HG03095 (cell line): ENCODE results near the gene MEIS3.

Experiments used
- ATAC-seq: cut with Tn5 transposase; IDR thresholded peaks from one replicate; pipeline ENCODE4 v1.9.1; 2021; ENCODE audit warnings: moderate library complexity; ENCODE audit not compliant: unreplicated experiment

The MEIS3 gene

GRCh38 chr19:47419030-47419783 is at the start of gene MEIS3:
MEIS3 (minus strand) TSS chr19:47419527; CDS start chr19:47419081, 446 bp downstream.
- ATAC-seq = no peak

- ATAC-seq = no peak
Measured at GRCh38 chr19:47467914-47468313, 48.6 kb upstream of the MEIS3 start.

- ATAC-seq = no peak
Measured at GRCh38 chr19:47465957-47466356, 46.6 kb upstream of the MEIS3 start.

GRCh38 chr19:47464675-47465419 is 45.5 kb upstream of the MEIS3 start:
- no peak for ATAC-seq

GRCh38 chr19:47461876-47462275 is 42.5 kb upstream of the MEIS3 start:
- ATAC-seq = no peak

GRCh38 chr19:47459477-47459876 is 40.1 kb upstream of the MEIS3 start:
- no peak for ATAC-seq

- no peak for ATAC-seq
Measured at GRCh38 chr19:47458672-47459071, 39.3 kb upstream of the MEIS3 start.

GRCh38 chr19:47456721-47457474 is 37.6 kb upstream of the MEIS3 start:
- ATAC-seq = no peak

GRCh38 chr19:47450478-47450877 is 31.2 kb upstream of the MEIS3 start:
- no peak for ATAC-seq

- no peak for ATAC-seq
Measured at GRCh38 chr19:47448360-47448727, 29.0 kb upstream of the MEIS3 start.

- ATAC-seq = no peak
Measured at GRCh38 chr19:47447470-47448359, 28.4 kb upstream of the MEIS3 start.

- ATAC-seq = no peak
Measured at GRCh38 chr19:47446534-47447469, 27.5 kb upstream of the MEIS3 start.

- ATAC-seq = no peak
Measured at GRCh38 chr19:47445937-47446402, 26.6 kb upstream of the MEIS3 start.

- ATAC-seq = no peak
Measured at GRCh38 chr19:47445527-47445926, 26.2 kb upstream of the MEIS3 start.

- no peak for ATAC-seq
Measured at GRCh38 chr19:47444388-47444821, 25.1 kb upstream of the MEIS3 start.

- ATAC-seq = no peak
Measured at GRCh38 chr19:47443331-47443730, 24.0 kb upstream of the MEIS3 start.

GRCh38 chr19:47438793-47439220 is 19.5 kb upstream of the MEIS3 start:
- ATAC-seq = no peak

- ATAC-seq = no peak
Measured at GRCh38 chr19:47437500-47437899, 18.2 kb upstream of the MEIS3 start.

GRCh38 chr19:47436712-47437401 is 17.5 kb upstream of the MEIS3 start:
- ATAC-seq = no peak
